GM18907 (cell line): Measurements from ENCODE around the gene RPF1.
A peak's percentile ranks its signal among the peaks of the same experiment; 100 is the strongest.
"Not testable (repeated sequence)": the region's sequence is repeated elsewhere in the genome, so short reads cannot be mapped to it uniquely, and the experiment has no call there.

Experiments
- ATAC-seq: cut with Tn5 transposase; IDR thresholded peaks from one replicate; pipeline ENCODE4 v1.9.1; 2021; ENCODE audit warnings: mild to moderate bottlenecking, moderate library complexity; ENCODE audit not compliant: unreplicated experiment

RPF1 gene

DNA sequence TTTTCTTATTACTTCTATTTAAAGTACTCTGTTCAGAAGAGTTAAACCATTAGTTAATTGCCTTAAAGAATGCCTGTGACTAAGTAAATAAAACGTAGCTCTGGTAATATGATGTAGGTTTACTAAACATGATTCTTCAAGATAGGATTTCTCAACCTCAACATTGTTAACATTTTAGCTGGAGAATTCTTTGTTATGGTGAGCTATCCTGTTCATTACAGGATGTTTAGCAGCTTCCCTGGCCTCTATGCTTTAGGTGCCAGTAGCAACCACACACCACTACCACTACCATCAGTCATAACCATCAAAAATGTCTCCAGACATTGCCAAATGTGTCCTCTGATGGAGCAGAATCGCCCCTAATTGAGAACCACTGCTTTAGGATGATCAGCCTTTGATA, 10.7 kb downstream of the RPF1 start:
- ATAC-seq = no peak

DNA sequence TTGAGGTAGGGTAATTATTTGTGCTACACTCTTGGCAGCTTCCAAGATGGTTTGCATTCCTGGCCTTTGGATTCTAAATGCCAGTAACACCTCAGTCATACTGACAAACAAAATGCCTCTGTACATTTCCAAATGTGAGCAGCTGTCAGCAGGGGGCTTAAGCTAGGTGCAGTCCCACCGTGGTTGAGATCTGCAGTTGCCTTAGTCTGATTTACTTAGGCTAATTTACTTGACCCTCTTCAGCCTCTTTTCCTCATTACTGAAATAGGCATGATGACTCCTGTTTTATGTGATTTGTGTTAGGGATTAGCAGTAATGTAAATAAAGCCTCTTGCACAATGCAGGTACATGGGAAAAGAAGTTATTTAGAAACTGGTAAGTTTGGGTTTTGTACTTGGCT, 13.7 kb downstream of the RPF1 start:
- no peak for ATAC-seq

DNA sequence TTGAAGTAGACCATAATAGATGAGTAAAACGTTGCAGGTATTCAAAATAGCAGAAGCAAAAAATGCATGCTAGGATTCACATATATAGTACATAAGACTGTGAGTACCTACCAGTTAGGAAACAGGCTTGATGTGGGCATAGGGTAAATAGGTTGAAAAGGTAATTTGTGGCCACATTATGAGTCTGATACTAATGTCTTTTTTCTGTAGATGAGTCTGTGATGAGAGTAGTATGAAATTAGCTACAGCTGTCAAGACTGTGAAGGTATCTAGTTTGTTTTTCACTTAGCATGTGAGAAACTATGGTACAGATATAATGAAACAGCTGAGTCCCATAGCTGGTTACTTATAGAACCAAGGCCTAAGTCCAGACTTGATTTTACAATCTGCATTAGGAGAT, 14.7 kb downstream of the RPF1 start:
- ATAC-seq = no peak

DNA sequence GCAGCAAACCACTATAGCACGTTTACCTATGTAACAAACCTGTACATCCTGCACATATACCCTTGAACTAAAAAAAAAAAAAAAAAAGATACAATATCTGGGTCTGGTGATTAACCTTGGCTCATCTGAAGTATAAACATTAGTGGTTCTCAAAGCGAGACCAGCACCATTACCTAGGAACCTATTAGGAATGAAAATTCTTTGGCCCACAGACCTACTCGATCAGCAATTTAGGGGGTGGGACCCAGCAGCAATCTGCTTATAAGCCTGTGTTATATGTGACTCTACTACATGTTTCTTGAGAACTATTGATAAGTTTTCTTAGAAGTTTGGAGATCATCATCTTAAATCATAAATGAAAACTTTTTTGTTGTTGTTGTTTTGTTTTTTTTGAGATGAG, 17.4 kb downstream of the RPF1 start:
- no peak for ATAC-seq

DNA sequence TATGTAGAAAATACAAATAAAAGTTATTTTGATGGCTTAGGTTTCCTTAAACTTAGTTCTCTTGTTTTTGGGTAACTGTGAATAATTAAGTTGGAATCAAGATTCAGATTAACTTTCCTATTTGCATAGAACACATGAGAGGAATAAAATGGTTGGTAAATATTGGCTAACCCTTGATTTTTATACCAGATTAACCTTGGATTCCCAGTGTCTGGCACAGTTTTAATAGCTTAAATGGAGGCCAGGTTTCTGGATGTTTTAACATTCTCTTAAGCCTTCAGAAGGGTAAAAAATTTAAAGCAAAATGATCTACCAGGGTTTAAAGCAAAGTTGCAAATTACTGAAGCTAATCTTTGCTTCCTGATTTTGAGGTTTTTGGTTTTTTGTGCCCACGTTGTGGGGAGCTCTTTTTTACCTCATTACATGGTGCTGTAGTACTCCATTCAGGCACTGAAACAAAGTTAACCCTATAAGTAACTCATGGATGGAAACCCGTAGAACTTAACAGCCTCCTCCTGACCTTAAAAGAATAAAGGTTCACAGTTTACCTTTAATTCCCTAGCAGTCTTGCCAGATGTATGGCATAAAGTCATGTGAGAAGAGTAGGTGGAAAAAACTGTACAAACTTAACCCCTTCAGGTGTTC, 18.7 kb downstream of the RPF1 start:
- no peak for ATAC-seq

DNA sequence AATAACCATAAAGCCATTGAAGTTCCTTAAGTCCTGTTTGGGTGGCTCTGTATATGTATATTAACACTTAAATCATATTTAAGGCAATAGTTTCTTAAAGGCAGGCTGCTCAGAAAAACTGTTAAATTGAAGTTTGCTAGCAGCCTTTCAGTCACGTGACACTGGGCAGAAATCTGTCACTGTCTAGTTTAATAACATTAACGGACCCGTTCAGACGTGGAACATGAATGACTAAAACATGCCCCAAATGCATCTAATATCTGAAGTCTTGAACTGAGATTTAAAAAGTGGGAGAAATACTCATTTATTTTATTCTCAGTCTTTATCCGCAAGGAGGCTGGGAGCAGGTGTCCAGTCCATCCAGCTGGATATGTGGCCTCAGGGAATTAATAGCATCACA, 23.9 kb downstream of the RPF1 start:
- ATAC-seq = no peak

DNA sequence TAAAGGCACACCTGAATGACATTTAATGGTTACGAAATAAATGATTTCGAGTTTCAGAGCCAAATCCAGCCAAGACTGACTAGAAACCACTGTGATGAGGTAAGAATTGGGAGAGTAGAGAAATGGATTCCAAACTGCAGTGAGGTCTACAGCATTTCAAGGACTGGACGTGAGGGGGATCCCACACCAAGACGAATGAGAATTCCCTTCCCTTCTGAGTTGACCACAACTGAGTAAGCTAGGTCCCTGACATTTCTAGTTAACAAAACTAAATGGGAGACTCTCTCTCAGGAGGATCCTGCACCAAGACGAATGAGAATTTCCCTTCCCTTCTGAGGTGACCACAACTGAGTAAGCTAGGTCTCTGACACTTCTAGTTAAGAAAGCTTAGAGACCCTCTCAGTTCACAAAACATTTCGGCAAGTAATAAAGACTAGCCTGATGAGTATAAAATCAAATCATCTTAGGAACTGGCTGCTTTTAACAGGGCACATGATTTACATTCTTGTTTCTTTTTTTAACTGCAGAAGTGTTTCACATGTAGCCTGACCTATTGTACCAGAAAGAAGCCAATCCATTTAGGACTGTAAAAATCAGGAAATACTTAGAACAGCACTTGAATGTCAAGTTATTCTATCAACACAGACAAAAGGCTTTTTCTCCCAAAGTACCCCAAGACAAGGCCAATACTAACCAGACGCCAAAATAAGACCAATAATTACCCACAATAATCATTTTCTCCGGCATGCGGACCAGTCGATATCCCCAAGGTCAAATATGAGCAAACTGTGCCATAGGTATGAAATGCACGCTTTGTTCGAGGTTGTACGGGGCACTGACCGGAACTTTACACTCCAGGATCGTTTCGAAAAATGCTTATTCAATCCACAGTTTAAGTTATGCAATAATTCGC, 25.8 kb downstream of the RPF1 start:
- ATAC-seq = no peak

DNA sequence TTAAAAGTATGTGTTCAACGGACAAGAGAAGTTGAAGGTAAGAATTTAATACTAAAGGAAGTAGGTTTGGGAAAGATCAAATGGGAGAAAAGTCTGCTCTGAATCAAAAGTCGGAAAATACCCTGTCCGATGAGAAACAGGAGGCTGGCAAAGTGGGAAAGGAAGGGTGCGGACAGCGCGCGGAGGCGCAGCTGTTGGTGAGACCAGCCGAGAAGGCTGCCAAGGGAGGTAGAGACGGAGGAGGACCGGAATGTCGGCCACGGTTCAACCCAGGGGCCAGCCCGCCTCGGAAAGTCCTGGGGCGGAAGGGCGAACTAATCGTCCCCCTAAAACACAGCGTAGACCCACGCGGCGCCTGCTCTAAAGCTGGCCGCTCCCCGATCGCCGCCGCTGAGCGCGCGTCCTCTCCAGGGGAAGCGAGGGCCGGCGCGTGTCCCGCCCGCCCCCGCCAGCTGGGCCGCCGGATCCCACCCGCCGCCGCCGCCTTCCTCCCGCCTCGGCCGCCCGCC, 26.5 kb downstream of the RPF1 start:
- peak; percentile 45 for ATAC-seq

DNA sequence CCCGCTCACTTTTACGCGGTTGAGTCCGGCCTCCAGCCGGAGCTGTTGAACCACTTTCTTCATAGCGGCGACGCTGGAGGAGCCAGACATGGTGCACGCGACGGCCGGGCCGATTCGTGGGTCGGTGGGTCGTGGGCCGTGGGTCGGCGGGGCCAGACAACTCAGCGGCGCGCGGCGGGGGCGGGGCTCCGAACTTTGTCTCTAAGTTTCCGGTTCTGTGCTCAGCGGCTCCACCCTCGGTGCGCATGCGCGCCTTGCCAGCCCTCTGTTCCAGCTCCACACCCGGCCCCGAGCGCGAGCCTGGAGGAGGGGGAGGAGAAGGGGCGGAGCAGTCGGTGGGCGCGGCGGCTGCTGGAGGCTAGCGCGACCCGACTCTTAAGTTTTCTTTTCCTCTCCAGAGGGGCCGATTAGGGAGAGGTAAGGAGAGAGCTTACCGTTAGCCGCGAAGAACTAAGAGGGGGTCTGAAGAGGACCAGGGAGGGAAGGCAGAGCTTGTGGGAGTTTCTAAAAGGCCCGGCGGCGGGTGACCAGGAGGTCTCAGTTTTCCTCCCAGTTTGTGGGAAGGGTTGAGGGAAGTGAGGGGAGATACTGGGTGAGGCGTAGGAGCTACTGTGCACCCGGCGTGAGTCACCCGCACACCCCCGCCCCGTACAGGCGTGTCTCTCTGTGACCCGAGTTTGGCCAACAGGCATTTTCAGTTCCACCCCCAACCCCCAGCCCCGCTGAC, 27.1 kb downstream of the RPF1 start, which contains the start of the genes GNG5 and SPATA1:
Gene GNG5 (minus strand): TSS at position 580 of the 727 bp plus-strand sequence. CDS start 490 bp downstream, at position 90.
Gene SPATA1 (plus strand): TSS at position 385 of the 727 bp plus-strand sequence. CDS start 9,974 bp downstream, outside the sequence.
- peak; percentile 90 for ATAC-seq

DNA sequence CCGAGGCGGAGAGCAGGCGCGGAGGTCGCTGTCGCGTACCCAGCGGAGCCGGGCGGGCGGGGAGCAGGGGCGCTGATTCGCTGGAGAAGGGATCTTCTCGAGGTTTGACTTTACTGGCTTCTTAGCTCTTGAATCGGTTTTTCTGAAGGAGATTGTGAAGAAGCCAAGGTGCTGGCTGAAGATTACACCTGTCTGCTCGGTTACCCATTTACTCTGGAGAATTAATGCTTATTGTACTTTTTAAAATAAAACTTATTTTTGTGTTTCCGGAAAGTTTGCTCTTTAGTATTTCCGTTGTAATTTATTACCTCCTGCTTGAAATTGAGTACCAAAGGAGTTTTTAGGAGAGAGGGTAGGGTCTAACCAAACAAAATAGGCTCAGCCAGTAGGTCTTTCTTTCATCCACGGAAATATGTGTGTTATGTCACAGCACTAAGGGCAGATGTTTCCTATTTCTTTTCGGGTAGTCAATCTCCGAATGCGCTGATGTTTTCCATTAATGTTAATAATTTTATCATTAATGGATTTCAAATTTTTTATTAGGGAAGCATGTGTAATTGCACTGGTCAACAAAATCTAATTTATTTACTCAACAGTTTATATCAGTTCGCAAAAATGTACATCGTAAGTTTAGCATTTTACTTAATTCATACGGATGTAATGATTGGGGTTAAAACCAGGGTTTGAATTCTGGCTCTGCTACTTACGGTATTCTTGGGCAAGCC, 27.8 kb downstream of the RPF1 start:
- ATAC-seq = no peak

DNA sequence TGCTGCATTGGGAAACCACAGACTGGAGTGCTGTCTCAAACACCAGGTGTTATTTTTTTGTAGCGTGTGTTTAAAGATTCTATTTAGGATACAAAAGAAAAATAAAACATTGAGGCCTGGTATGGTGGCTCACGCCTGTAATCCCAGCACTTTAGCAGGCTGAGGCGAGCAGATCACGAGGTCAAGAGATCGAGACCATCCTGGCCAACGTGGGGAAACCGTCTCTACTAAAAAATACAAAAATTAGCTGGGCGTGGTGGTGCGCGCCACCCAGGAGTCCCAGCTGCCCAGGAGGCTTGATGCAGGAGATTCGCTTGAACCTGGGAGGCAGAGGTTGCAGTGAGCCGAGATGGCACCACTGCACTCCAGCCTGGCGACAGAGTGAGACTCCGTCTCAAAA, 28.8 kb downstream of the RPF1 start:
- not testable (repeated sequence) for ATAC-seq

DNA sequence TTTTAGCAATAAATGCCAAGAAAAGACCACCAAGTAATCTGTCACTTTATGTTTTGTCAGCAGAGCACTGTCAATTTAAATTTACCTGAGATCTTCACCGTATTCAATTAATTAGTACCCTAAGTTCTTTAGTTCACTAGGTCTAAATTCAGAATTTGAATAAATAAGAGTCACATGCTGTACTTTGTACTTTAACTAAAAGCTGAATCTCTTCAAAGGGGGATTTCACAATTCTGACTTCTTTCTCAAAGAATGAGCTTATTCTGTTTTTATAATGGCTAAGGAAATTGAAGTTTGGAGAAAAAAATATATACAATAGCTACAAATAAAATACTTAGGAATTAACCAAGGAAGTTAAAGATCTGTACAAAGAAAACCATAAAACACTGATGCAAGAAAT, 29.4 kb downstream of the RPF1 start:
- no peak for ATAC-seq

DNA sequence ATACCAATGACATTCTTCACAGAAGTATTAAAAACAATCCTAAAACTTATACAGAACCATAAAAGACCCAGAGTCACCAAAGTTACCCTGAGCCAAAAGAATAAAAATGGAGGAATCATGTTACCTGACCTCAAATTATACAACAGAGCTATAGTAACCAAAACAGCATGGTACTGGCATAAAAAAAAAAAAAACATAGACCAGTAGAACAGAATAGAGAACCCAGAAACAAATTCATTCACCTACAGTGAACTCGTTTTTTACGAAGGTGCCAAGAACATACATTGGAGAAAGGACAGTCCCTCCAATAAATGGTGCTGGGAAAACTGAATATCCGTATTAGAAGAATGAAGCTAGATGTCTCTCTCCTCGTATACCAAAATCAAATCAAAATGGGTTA, 30.0 kb downstream of the RPF1 start:
- ATAC-seq = no peak

DNA sequence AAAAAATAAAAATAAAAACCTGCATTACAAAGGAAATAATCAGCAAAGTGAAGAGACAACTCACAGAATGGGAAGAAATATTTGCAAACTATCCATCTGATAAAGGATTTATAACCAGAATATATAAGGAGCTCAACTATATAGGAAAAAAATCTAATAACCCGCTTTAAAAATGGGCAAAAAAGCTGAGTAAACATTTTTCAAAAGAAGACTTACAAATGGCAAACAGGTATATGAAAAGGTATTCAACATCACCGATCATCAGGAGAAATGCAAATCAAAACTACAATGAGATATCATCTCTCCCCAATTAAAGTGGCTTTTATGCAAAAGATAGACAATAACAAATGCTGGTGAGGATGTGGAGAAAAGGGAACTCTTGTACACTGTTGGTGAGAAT, 31.1 kb downstream of the RPF1 start:
- ATAC-seq = no peak

DNA sequence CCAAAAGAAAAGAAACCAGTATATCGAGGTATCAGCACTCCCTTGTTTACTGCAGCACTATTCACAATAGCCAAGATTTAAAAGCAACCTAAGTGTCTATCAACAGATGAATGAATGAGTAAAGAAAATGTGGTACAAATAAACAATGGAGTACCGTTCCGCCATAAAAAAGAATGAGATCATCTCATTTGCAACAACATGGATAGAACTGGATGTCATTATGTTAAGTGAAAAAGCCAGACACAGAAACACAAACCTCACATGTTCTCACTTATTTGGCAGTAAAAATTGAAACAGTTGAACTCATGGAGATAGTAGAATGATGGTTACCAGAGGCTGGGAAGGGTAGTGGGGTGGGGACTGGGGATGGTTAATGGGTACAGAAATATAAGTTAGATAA, 31.6 kb downstream of the RPF1 start:
- no peak for ATAC-seq

DNA sequence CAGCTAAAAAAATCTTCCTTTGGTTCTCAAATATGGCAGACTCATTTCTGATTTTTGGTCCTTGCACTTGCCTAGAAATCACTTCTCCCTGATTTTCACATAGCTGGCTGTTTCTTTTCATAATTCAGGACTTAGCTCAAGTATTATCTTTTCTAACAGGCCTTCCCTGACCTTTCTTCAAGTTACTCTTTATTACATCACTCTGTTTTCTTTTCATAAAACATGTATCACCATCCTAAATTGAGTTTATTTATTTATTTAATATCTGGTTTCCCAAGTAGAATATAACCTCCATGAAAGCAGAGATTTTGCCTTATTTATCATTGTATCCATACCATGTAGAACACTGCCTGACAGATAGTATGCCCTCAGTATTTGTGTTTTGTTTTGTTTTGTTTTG, 45.5 kb downstream of the RPF1 start:
- no peak for ATAC-seq

DNA sequence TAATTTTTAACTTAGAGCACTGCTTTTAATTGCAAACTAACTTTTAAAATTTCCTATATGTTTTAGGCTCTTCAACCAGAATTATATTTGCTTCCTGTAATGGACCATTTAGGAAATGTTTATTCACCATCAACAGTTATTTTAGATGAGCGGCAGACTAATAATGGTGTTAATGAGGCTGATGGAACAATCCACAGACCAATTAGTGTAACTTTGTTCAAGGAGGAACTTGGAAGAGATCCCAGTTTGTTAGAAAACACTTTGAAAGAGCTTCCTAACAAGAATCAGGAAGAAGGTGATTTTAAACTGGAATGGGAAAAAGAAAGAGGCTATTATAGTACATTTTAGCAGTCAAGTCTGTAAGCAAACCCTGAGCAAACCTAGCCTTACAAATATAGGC, 46.7 kb downstream of the RPF1 start:
- ATAC-seq = no peak

DNA sequence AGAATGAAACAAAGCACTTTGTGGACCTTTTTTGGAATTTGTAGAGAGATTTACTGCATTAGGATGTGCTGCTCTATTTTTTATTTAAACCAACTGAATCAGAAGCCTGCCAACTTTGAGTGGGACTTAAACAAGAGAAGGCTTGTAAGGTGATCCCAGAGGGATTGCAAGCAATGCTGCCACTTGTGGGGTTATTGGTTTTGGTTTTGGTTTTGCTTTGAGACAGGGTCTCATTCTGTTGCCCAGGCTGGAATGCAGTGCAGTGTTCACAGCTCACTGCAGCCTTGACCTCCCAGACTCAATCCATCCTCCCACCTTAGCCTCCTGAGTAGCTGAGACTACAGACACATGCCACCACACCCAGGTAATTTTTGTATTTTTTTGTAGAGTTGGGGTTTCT, 59.5 kb downstream of the RPF1 start:
- ATAC-seq = peak; percentile 61

DNA sequence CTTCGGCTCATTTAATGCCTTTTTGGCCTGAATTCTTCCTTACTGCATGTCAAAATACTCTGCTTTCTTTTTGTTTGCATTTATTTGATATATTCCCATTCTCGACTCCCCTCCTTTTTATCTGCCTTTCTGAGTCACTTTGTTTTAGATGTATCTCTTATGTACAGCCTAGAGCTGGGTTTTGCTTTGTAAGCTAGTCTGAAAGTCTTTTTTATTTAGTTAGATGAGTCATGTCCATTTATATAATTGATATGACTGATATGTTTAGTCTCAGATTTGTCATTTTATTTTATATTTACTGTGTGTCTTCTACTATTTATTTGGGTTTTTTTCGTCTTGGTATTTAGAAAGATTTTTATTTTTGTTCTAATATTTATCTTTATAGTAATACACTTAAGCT, 60.9 kb downstream of the RPF1 start:
- no peak for ATAC-seq

DNA sequence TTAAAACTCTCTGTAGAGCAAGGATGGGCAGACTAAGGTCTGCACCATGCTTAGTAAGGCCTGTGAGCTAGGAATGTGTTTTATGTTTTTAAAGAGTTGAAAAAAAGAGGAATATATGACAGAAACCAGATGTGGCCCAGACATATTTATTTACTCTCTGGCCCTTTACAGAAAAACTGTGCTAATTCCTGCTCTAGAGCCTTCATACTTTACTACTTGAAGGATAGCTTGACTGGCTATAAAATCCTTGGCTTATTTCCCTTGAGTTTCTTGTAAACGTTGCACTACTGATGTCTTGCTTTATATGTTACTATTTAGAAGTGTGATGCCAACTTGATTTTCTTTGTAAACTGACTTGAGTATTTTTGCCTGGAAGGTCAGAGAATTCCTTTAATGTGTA, 61.7 kb downstream of the RPF1 start:
- ATAC-seq = no peak

DNA sequence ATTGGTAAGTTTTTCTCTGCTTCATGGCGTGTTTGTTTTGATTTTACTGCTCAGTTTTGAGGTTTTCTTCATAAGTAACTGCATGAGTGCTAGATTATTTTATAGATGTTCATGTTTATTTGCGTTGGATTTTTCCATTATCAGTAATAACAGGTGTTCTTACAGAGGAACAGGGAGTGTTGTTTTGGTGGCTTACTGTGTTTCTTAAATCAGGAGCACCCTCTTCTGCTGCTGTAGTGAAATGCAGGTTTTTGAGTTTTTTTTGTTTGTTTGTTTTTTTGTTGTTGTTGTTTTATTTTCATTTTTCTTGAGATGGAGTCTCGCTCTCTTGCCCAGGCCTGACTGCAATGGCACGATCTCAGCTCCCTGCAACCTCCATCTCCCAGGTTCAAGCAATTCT, 62.6 kb downstream of the RPF1 start:
- no peak for ATAC-seq
